HepG2 (cell line): ENCODE results near the gene FOSL2. TPM values are rescaled to one million over a fixed set of nuclear protein-coding genes. Genes with fewer than 3 reads are reported as not detected.

ENCODE experiments used
- ATAC-seq: fragments of 200-7000 bp; cut with Tn5 transposase; 3 replicates; pipeline ENCODE4 v1.9.1; 2020; ENCODE audit warnings: mild to moderate bottlenecking, moderate library complexity
- BruUV-seq: library from RNA; stranded (reverse); fragments of 400-500 nt; replicated peaks from 2 replicates; lab custom pipeline; 2021; lab: Mats Ljungman, UMichigan
- CTCF ChIA-PET: fragments of 300-600 bp; formaldehyde crosslinking; extraction: SDS; loops from one replicate; lab custom pipeline; 2021; ENCODE audit warnings: low total read pairs, inconsistent platforms, low intra/inter-chr PET ratio; lab: Yijun Ruan, JAX
- POLR2A ChIA-PET: fragments of 350-600 bp; sonication (Branson Sonifier 250); formaldehyde crosslinking; loops from one replicate; lab custom pipeline; 2020; ENCODE audit warnings: antibody characterized with exemption, inconsistent platforms; lab: Yijun Ruan, JAX
- DNase-seq: peaks from one replicate; pipeline ENCODE4 v3.0.0-alpha.2; 2015; ENCODE audit warnings: low spot score
- FAIRE-seq: peaks from 3 replicates; lab custom pipeline; 2011; peaks lifted over from hg19 to GRCh38; lab: Jason Lieb, UNC
- H2AFZ ChIP-seq: one replicate; pipeline ENCODE4 v1.6.1; 2011; ENCODE audit warnings: low read length, inconsistent platforms
- H3K27ac ChIP-seq: fragments of 300-600 bp; 3 replicates; pipeline ENCODE4 v1.8.0; 2011; ENCODE audit warnings: mixed run types, mild to moderate bottlenecking, mixed read lengths, low read length, inconsistent platforms; ENCODE audit not compliant: insufficient read depth; ENCODE audit errors: extremely low read length
- H3K27me3 ChIP-seq, 2 experiments: fragments of 200-600 bp in 1 of 2; 2 replicates in 1 of 2; 3 replicates in 1 of 2; pipeline versions ENCODE4 v1.6.0 to v1.8.0; 2011; ENCODE audit warnings: low read length in 2 of 2, mild to moderate bottlenecking in 2 of 2, moderate library complexity in 2 of 2, inconsistent platforms in 1 of 2; ENCODE audit not compliant: insufficient read depth in 2 of 2, control insufficient read depth in 1 of 2
- H3K36me3 ChIP-seq, 2 experiments: fragments of 200-600 bp in 1 of 2; replicated peaks in 1 of 2; 2 replicates in 1 of 2; 3 replicates in 1 of 2; pipeline versions ENCODE4 v1.5.1 to v1.8.0; 2011; ENCODE audit warnings: low read length in 2 of 2, inconsistent platforms in 1 of 2; ENCODE audit not compliant: insufficient read depth in 2 of 2, control insufficient read depth in 1 of 2
- H3K4me1 ChIP-seq: 2 replicates; pipeline ENCODE4 v1.5.1; 2012; ENCODE audit warnings: low read length, inconsistent platforms; ENCODE audit not compliant: insufficient read depth
- H3K4me2 ChIP-seq: 2 replicates; pipeline ENCODE4 v1.6.0; 2011; ENCODE audit warnings: low read depth, low read length, inconsistent platforms
- H3K4me3 ChIP-seq, 3 experiments: fragments of 200-600 bp in 1 of 3; sonication (generic), shearing (Covaris generic) in 1 of 3; replicated peaks in 1 of 3; 2 replicates each; pipeline ENCODE4 v1.5.1; 2011 to 2016; ENCODE audit warnings: low read length in 3 of 3, inconsistent platforms in 2 of 3, low read depth in 2 of 3, mild to moderate bottlenecking in 2 of 3, control low read depth in 1 of 3, mixed read lengths in 1 of 3; ENCODE audit not compliant: insufficient read depth in 1 of 3
- H3K79me2 ChIP-seq: one replicate; pipeline ENCODE4 v1.6.1; 2011; ENCODE audit warnings: low read length, inconsistent platforms; ENCODE audit not compliant: insufficient read depth
- H3K9ac ChIP-seq: 2 replicates; pipeline ENCODE4 v1.6.0; 2011; ENCODE audit warnings: mild to moderate bottlenecking, low read depth, low read length, inconsistent platforms; ENCODE audit not compliant: insufficient read depth
- H3K9me3 ChIP-seq: 2 replicates; pipeline ENCODE4 v1.5.1; 2012; ENCODE audit warnings: mild to moderate bottlenecking, low read length
- H4K20me1 ChIP-seq: 2 replicates; pipeline ENCODE4 v1.6.0; 2011; ENCODE audit warnings: inconsistent platforms, mild to moderate bottlenecking, low read length, moderate library complexity; ENCODE audit not compliant: insufficient read depth
- MTA1 ChIP-seq: sonication (generic); formaldehyde crosslinking; IDR thresholded peaks from 2 replicates; pipeline ENCODE4 v1.4.0; 2020; ENCODE audit warnings: missing genetic modification reagents, mild to moderate bottlenecking, borderline replicate concordance
- NPAS2 ChIP-seq: sonication (generic); formaldehyde crosslinking; IDR thresholded peaks from 2 replicates; pipeline ENCODE4 v1.8.0; 2022; ENCODE audit warnings: mild to moderate bottlenecking, missing genetic modification reagents, borderline replicate concordance
- SALL1 ChIP-seq: sonication (generic); formaldehyde crosslinking; IDR thresholded peaks from 2 replicates; pipeline ENCODE4 v1.8.0; 2022; ENCODE audit warnings: mild to moderate bottlenecking, missing genetic modification reagents
- ZMYM3 ChIP-seq: sonication (generic); formaldehyde crosslinking; IDR thresholded peaks from 2 replicates; pipeline ENCODE4 v1.5.1; 2020; ENCODE audit warnings: mild to moderate bottlenecking, missing genetic modification reagents
- ZNF629 ChIP-seq: sonication (generic); formaldehyde crosslinking; conservative IDR thresholded peaks from 2 replicates; pipeline ENCODE4 v1.5.0; 2020; ENCODE audit warnings: missing genetic modification reagents
- ZNF687 ChIP-seq: sonication (generic); formaldehyde crosslinking; IDR thresholded peaks from 2 replicates; pipeline ENCODE4 v1.5.1; 2020; ENCODE audit warnings: mild to moderate bottlenecking, missing genetic modification reagents, moderate library complexity
- WGBS: methylation state at CpG from one replicate; pipeline ENCODE4 v1.1.6; 2017; ENCODE audit warnings: low lambda C conversion rate; 5-methylcytosine and 5-hydroxymethylcytosine counted together
- in situ Hi-C: cut with HindIII; loops from 2 replicates; pipeline ENCODE4 v1.10.0; 2017; ENCODE audit warnings: low pct_unique_long_range_greater_than_20kb; ENCODE audit not compliant: extremely low pct_ligation_motif_present
- intact Hi-C: fragments of 100-400 bp; cut with micrococcal nuclease; formaldehyde crosslinking; loops from one replicate; pipeline ENCODE4 v1.10.0; 2022; ENCODE audit not compliant: unreplicated experiment
- polyA plus RNA-seq, 8 experiments: library from polyadenylated mRNA; depleted of rRNA in 3 of 8; stranded (reverse) in 7 of 8; unstranded in 1 of 8; fragments of >200 nt; fragmentation: Illumina TruSeq in 4 of 8; extraction: Trizol in 4 of 8; gene quantifications; 2 replicates each; pipeline versions ENCODE4 v1.2.1 to v1.2.3, GENCODE V29; 2011 to 2016; ENCODE audit warnings: low read depth in 4 of 8, missing spikeins in 1 of 8, mixed read lengths in 1 of 8; ENCODE audit not compliant: insufficient read depth in 1 of 8
- total RNA-seq, 5 experiments: library from RNA; depleted of rRNA; stranded (reverse); fragments of >200 nt; fragmentation: Illumina TruSeq; extraction: Trizol; gene quantifications; 2 replicates each; pipeline ENCODE4 v1.2.3, GENCODE V29; 2016; ENCODE audit warnings: low read depth in 1 of 5

FOSL2 gene
- total and polyA plus RNA-seq, 2 of the 13 experiments (the other 11 are each of a cell fraction or from before 2014, with no cell fraction given), result 3.4 to 18.1 TPM

- H3K79me2 ChIP-seq, result peaks cover 11% of the 10 kb centered on the region
- peak overlapping the region; percentile 38 for H3K27ac ChIP-seq
- CTCF ChIA-PET, result no interaction called here
- no peaks in the 10 kb centered on the region for H3K9me3 ChIP-seq
- H3K27me3 ChIP-seq, result no peaks in the 10 kb centered on the region
- peaks cover 44% of the 10 kb centered on the region for H3K4me1 ChIP-seq
- TF ChIP-seq ZMYM3, result 0 out of 2 replicates have a peak, but pooled peaks have one; percentile 19
- TF ChIP-seq MTA1 (CRISPR knock-in tag), result no peak
- 0 out of 2 replicates have a peak, but pooled peaks have one; percentile 34 for TF ChIP-seq NPAS2
- peak; percentile 27; the same call in 1 of the 2 replicates for TF ChIP-seq ZNF687
- TF ChIP-seq ZNF629, result peak; percentile 83
- TF ChIP-seq SALL1 (CRISPR knock-in tag), result 0 out of 2 replicates have a peak, but pooled peaks have one; percentile 26
- H3K4me3 ChIP-seq, result no peak overlapping the region
- POLR2A ChIA-PET, result interaction anchor here (0.7 to 0.8 kb wide), 2 partner anchors 13 to 516 kb away, joined by 3 to 5 read pairs; partner anchors contain the start of gene RBKS
- WGBS, result 90% methylated on average over 16 of the region's 16 CpGs
- H2AFZ ChIP-seq, result no peak overlapping the region
- intact Hi-C loops (no loop called here), in situ Hi-C loops (loop anchor here (10.0 kb wide), 1 partner anchor 522 kb away; no protein-coding TSS in a partner anchor)
- DNase-seq (no peak), FAIRE-seq (no peak), ATAC-seq (no peak; the same call in 2 of the 3 replicates)
- H4K20me1 ChIP-seq, result peaks cover 66% of the 10 kb centered on the region
- H3K36me3 ChIP-seq, result peaks cover 66 to 85% of the 10 kb centered on the region in 2 experiments
- no TSS peak for BruUV-seq
- H3K4me2 ChIP-seq, result no peak overlapping the region; the same call in 1 of the 2 replicates
- no peak overlapping the region for H3K9ac ChIP-seq
Measured at GRCh38 chr2:28406276-28407096, 13.8 kb downstream of the FOSL2 start.
